Measurements from ENCODE around the gene IST1.

The IST1 gene

DNA sequence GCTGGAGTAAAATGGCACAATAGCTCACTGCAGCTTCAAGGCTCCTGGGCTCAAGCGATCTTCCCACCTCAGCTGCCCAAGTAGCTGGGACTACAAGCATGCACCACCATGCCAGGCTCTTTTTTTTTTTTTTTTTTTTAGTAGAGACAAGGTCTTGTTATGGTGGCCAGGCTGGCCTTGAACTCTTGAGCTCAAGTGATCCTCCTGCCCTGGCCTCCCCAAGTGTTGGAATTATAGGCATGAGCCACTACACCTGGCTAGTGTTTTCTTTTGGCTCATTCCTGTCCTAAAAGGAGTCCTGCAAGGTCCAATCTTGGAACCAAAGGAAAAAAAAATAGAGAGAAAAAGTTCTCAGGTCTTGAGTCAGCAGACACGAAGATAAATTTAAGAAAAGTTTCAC is 74.0 kb downstream of the IST1 start:
- TF ChIP-seq, protein P1, sequence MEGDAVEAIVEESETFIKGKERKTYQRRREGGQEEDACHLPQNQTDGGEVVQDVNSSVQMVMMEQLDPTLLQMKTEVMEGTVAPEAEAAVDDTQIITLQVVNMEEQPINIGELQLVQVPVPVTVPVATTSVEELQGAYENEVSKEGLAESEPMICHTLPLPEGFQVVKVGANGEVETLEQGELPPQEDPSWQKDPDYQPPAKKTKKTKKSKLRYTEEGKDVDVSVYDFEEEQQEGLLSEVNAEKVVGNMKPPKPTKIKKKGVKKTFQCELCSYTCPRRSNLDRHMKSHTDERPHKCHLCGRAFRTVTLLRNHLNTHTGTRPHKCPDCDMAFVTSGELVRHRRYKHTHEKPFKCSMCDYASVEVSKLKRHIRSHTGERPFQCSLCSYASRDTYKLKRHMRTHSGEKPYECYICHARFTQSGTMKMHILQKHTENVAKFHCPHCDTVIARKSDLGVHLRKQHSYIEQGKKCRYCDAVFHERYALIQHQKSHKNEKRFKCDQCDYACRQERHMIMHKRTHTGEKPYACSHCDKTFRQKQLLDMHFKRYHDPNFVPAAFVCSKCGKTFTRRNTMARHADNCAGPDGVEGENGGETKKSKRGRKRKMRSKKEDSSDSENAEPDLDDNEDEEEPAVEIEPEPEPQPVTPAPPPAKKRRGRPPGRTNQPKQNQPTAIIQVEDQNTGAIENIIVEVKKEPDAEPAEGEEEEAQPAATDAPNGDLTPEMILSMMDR (conservative IDR thresholded peaks at IDR 0.05; ENCODE audit: low read depth, low read length) = no peak
- DNase-seq (ENCODE audit: low read depth) = no peak
- no peak overlapping the region for H3K4me3 ChIP-seq (ENCODE audit: low read depth, low read length)

DNA sequence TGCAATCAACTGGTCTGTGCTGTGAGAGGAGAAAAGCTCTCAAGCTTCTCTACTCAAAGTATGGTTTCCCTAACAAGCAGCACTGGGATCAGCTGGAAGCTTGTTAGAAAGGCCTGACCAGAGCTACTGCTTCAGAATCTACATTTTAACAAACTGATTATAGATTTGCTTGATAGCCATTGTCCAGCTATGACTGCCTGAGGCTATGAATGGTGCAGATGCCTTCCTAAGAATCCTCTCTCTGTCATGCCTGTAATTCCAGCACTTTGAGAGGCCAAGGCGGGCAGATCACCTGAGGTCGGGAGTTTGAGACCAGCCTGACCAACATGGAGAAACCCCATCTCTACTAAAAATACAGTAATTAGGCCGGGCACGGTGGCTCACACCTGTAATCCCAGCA is 76.2 kb downstream of the IST1 start:
- DNase-seq (ENCODE audit: low read depth) = no peak
- TF ChIP-seq, protein P1 (conservative IDR thresholded peaks at IDR 0.05; ENCODE audit: low read depth, low read length) = no peak
- no peak overlapping the region for H3K4me3 ChIP-seq (ENCODE audit: low read depth, low read length)

- DNase-seq (ENCODE audit: low read depth) = no peak
- no peak overlapping the region for H3K4me3 ChIP-seq (ENCODE audit: low read depth, low read length)
- TF ChIP-seq, protein P1 (conservative IDR thresholded peaks at IDR 0.05; ENCODE audit: low read depth, low read length) = no peak
These were observed 77.0 kb downstream of the IST1 start for GRCh38 chr16:71972356-71972755.

DNA sequence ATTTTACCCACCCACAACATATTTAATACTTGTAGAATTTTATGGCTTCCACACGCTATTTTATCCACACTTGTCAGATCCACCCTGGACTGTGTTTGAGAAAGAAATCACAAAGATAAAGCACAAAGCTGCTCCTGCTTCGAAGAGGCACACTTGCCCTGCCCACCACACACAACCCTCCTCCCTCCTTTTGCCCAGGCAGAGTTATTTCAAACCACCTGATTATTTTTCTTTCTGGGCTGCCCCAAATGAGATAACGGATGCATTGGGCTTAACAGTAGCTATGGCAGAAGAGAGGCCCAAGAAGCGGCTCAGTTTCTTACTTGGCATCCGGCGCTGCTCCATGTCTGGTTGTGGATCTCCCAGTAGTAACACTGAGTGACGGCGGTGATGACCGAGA is 77.7 kb downstream of the IST1 start:
- TF ChIP-seq, protein P1 (conservative IDR thresholded peaks at IDR 0.05; ENCODE audit: low read depth, low read length) = no peak
- no peak overlapping the region for H3K4me3 ChIP-seq (ENCODE audit: low read depth, low read length)
- DNase-seq (ENCODE audit: low read depth) = no peak

- TF ChIP-seq, protein P1 (conservative IDR thresholded peaks at IDR 0.05; ENCODE audit: low read depth, low read length) = no peak
These were observed 78.9 kb downstream of the IST1 start for GRCh38 chr16:71974068-71974818.

More at GRCh38 chr16:71974068-71974818, 78.9 kb downstream of the IST1 start:
- no peak for DNase-seq (ENCODE audit: low read depth)
- no peak overlapping the region for H3K4me3 ChIP-seq (ENCODE audit: low read depth, low read length)

Data from choroid plexus epithelial cell (primary cell).